ENCODE results near the gene PSMD10. TPM values are rescaled to one million over a fixed set of nuclear protein-coding genes. Genes with fewer than 3 reads are reported as not detected.

Gene PSMD10
- total RNA-seq, 4 donors from 2014 or later = 32.9 to 46.1 (median 37.8) TPM

DNA sequence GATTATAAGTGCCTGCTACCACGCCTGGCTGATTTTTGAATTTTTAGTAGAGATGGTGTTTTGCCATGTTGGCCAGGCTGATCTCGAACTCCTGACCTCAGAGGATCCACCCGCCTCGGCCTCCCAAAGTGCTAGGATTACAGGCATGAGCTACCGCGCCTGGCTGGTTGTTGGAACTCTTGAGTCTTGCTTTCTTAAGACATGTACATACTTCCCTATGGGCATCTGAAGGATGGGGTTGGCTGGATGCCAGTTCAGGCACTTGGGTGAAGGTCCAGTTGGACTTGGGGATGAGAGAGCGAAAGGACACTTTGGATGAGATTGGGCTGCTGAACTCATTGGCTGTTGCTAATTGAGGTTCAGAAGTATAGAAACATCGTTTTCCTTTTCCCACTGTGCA lies 40.7 kb upstream of the PSMD10 start:
- Histone ChIP-seq H3K4me1 (no peaks in the 10 kb centered on the region), H3K36me3 (peaks cover 0 to 37% (median 0%) of the 10 kb centered on the region in 3 donors), H3K27ac (no peak overlapping the region), H3K27me3 (peaks cover 0 to 10% of the 10 kb centered on the region in 2 donors), H3K4me3 (no peak overlapping the region), H3K9me3 (no peaks in the 10 kb centered on the region)
- TF ChIP-seq POLR2A (IDR thresholded peaks at IDR 0.05) (no peak), EP300 (IDR thresholded peaks at IDR 0.05) (no peak)
- TF ChIP-seq, protein P1, sequence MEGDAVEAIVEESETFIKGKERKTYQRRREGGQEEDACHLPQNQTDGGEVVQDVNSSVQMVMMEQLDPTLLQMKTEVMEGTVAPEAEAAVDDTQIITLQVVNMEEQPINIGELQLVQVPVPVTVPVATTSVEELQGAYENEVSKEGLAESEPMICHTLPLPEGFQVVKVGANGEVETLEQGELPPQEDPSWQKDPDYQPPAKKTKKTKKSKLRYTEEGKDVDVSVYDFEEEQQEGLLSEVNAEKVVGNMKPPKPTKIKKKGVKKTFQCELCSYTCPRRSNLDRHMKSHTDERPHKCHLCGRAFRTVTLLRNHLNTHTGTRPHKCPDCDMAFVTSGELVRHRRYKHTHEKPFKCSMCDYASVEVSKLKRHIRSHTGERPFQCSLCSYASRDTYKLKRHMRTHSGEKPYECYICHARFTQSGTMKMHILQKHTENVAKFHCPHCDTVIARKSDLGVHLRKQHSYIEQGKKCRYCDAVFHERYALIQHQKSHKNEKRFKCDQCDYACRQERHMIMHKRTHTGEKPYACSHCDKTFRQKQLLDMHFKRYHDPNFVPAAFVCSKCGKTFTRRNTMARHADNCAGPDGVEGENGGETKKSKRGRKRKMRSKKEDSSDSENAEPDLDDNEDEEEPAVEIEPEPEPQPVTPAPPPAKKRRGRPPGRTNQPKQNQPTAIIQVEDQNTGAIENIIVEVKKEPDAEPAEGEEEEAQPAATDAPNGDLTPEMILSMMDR (IDR thresholded peaks at IDR 0.05) = no peak
- no peak for DNase-seq (ENCODE audit: low spot score in 2 of 2)
- 87 to 100% methylated on average over 8 of the region's 8 CpGs for WGBS, 2 donors

- H3K4me1 ChIP-seq = no peaks in the 10 kb centered on the region
- DNase-seq (ENCODE audit: low spot score in 2 of 2) = no peak
- 79 to 86% methylated on average over 2 of the region's 2 CpGs for WGBS, 2 donors
- peaks cover 0 to 36% (median 0%) of the 10 kb centered on the region in 3 donors for H3K36me3 ChIP-seq
- H3K27ac ChIP-seq = no peak overlapping the region
- TF ChIP-seq POLR2A (IDR thresholded peaks at IDR 0.05) = no peak
- TF ChIP-seq, protein P1 (IDR thresholded peaks at IDR 0.05) = no peak
- TF ChIP-seq EP300 (IDR thresholded peaks at IDR 0.05) = no peak
- no peaks in the 10 kb centered on the region for H3K9me3 ChIP-seq
- H3K27me3 ChIP-seq = peaks cover 0 to 10% of the 10 kb centered on the region in 2 donors
- H3K4me3 ChIP-seq = no peak overlapping the region
Measured at GRCh38 chrX:108131471-108131870, 40.1 kb upstream of the PSMD10 start.

- no peaks in the 10 kb centered on the region for H3K9me3 ChIP-seq
- peaks cover 0 to 36% (median 0%) of the 10 kb centered on the region in 3 donors for H3K36me3 ChIP-seq
- peaks cover 0 to 11% of the 10 kb centered on the region in 2 donors for H3K27me3 ChIP-seq
- DNase-seq (ENCODE audit: low spot score in 2 of 2) = no peak
- no peak overlapping the region for H3K4me3 ChIP-seq
- H3K27ac ChIP-seq = no peak overlapping the region
- H3K4me1 ChIP-seq = no peaks in the 10 kb centered on the region
- TF ChIP-seq EP300 (IDR thresholded peaks at IDR 0.05) = no peak
- TF ChIP-seq, protein P1 (IDR thresholded peaks at IDR 0.05) = no peak
- TF ChIP-seq POLR2A (IDR thresholded peaks at IDR 0.05) = no peak
- WGBS, 2 donors = 75 to 100% methylated on average over 1 of the region's 1 CpG
Measured at GRCh38 chrX:108130889-108131288, 39.5 kb upstream of the PSMD10 start.

DNA sequence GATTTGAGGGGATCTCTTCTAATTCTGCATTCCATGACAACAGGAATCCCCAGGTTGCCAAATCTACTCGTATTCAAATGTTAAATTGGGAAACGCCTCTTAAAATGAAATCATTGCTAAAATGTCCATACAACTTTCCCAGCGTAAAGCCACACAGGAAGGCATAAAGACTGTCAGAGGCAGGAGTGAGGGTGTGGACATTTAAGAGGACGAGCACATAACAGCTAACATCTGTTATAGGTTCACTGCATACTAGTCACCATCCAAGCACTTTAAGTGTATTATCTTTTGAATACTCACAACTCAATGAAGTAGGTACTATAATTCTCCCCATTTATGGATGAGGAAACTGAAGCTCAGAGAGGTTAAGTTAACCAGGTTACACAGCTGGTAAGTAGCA lies 35.8 kb upstream of the PSMD10 start:
- 82 to 88% methylated on average over 4 of the region's 4 CpGs for WGBS, 2 donors
- no peak overlapping the region for H3K27ac ChIP-seq
- no peak for DNase-seq (ENCODE audit: low spot score in 2 of 2)
- TF ChIP-seq, protein P1 (IDR thresholded peaks at IDR 0.05) = no peak
- no peak for TF ChIP-seq EP300 (IDR thresholded peaks at IDR 0.05)
- no peak for TF ChIP-seq POLR2A (IDR thresholded peaks at IDR 0.05)
- no peak overlapping the region for H3K4me3 ChIP-seq
- H3K9me3 ChIP-seq = no peaks in the 10 kb centered on the region
- H3K27me3 ChIP-seq = peaks cover 0 to 9% of the 10 kb centered on the region in 2 donors
- peaks cover 0 to 4% (median 0%) of the 10 kb centered on the region in 4 donors for H3K4me1 ChIP-seq
- H3K36me3 ChIP-seq = peaks cover 0 to 19% (median 0%) of the 10 kb centered on the region in 3 donors

- 61 to 89% methylated on average over 2 of the region's 2 CpGs for WGBS, 2 donors
- Histone ChIP-seq H3K27me3 (peaks cover 0 to 9% of the 10 kb centered on the region in 2 donors), H3K4me3 (no peak overlapping the region), H3K9me3 (no peaks in the 10 kb centered on the region), H3K27ac (no peak overlapping the region), H3K4me1 (peaks cover 0 to 4% (median 0%) of the 10 kb centered on the region in 4 donors), H3K36me3 (peaks cover 0 to 17% (median 0%) of the 10 kb centered on the region in 3 donors)
- TF ChIP-seq EP300 (IDR thresholded peaks at IDR 0.05) = no peak
- TF ChIP-seq POLR2A (IDR thresholded peaks at IDR 0.05) = no peak
- TF ChIP-seq, protein P1 (IDR thresholded peaks at IDR 0.05) = no peak
- DNase-seq (ENCODE audit: low spot score in 2 of 2) = no peak
Measured at GRCh38 chrX:108126661-108127060, 35.3 kb upstream of the PSMD10 start.
